NK-92 treated with Interleukin-12 subunit alpha and Interleukin-12 subunit beta, amount 100 ng/mL, for 24 hours (cell line): ENCODE results near the gene UBASH3B.

Source experiments
- DNase-seq: peaks from one replicate; lab custom pipeline; 2025; lab: John Stamatoyannopoulos, UW

Gene UBASH3B

DNA sequence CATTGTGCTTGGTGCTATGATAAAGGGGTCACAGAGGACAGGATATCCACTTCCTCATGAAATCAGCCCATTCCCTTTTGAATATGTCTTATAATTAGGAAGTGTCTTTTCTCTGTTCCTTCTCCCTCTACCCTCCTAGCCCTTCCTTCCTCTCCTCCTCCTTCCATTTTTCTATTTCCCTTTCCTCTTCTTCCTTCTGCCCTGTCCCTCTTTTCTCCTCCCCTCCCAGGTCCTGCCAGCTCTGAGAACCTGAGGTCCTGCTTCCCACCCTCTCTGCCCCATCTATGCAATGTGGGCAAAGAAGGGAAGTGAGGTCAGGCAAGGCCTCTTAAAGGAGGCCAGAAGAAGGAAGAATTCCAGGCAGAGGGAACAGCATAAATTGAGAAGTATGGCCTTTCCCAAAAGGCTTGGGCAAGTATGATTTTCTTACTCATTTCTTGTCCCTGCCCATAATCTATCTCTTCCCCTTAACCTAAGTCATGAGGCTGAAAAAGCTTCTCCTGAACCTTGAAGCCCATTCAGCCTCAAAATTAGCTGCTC, 7.7 kb upstream of the UBASH3B start:
- no peak for DNase-seq

DNA sequence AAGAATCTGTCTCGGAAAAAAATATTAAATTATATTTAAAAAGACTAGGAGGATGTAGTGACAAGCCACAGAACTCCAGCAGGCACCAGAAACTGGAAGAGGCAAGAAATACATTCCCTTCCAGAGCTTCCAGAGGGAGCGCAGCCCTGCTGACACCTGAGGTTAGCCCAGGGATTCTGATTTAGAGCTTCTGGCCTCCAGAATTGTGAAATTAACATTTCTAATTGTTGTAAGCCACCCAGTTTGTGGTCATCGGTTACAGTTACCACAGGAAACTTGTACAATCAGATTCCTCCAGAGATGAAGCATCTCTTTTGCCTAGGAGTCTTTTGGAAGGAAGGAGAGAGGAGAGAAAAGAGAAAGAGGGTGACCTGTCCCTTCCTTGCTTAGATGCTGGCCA, 6.4 kb upstream of the UBASH3B start:
- DNase-seq, result no peak

DNA sequence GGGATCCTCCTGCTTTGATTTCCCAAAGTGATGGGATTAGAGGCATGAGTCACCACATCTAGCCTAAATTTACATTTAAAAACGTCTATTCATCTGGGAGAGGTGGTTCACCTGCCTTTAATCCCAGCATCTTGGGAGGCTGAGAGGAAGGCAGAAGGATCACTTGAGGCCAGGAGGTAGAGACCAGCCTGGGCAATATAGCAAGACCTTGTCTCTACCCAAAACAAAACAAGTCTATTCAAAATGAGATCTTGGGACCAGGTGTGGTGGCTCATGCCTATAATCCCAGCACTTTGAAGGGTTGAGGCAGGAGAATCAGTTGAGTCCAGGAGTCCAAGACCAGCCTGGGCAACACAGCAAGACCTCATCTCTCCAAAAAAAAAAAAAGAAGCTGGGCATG, 4.9 kb upstream of the UBASH3B start:
- DNase-seq, result no peak

DNA sequence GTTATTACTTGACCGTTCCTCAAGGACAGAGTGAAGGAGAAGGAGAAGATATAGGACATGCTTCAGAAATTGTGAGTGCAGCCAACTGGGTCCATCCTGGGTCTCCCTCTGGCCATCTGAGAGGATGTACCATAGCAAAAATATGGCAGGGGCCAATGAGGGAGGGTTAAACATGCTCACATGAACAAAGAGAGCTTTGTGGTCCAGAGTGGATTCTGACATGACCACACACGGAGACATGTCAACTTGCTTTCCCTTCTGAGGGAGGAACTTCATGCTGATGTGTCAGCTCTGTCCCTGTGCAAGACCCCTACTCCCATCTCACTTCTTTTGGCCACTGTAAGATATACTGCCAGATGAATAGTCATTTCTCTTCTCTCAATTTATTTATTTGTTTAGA, 3.0 kb upstream of the UBASH3B start:
- DNase-seq, result no peak

DNA sequence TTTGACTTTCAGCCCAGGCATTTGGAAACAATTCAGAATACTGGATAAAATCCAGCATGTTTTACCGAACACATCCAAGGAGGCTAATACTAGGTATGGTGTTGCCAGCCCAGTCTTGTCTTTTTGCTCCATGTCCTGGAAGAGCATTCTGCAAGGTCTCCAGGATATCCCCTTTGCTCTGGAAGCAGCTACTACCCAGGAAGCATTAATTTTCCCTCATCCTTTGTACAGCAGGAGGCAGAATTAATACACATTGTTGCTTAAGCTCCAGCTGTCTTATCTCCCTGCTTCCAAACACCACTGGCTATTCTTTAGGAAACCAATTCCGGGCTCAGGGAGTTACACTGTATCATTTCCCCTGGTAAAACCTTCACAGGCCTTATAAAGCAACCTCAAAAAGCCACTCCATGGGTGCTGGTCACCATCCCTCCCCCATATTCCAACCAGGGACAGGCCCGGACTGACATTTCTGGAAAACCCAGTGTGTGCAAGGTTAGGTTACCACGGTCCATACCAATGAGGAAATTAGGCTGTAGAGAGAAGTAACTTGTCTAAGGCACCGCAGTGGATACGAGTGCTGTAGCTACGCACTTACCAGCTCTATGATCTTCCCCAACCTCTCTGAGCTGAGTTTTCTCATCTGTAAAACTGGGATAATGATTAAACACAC, 1.5 kb upstream of the UBASH3B start:
- no peak for DNase-seq

DNA sequence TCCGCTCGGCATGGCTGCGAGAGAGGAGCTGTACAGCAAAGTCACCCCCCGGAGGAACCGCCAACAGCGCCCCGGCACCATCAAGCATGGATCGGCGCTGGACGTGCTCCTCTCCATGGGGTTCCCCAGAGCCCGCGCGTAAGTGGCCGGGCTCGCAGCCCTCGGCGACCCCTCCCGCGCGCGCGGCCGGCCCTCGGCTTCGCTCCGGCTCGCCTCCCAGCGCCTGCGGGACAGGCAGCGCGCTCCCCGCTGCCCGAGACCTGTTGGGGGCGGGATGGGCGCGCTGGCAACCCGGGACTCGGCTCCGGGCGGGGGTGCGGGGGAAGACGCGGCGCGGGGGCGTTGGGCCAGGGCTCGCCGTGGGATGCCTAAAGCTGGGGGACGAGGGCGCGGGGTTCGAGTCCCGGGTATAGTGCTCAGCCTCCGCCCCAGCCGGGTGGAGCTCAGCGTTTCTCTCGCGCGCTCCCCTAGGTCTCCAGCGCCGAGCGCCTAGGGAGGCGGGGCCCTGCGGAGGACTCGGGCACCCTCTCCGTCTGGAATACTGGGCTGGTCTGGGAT, 630 bp downstream of the UBASH3B start:
- no peak for DNase-seq

DNA sequence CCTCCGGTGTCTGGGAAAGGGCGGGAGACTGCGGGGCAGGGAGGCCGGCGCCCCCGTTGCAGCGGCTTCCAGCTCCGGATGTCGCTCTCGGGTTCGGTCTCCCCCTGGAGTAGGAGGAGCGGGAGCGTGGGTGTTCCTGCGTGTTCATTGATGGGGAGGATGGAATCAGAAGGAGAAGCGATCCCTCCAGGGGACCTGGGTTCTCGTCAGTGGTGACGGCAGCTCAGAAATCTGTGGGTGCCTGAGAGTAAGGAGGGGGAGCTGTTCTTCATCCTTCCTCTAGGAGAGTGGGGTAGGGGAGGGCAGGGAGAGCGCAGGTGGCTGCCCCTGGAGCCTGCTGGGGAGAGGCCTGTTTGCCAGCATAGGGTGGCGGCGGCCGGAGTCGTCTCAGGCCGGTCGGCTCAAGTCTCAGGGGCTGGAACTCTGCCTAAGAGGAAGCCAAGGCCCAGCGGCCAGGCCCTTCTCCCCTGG, 1.1 kb downstream of the UBASH3B start:
- no peak for DNase-seq

DNA sequence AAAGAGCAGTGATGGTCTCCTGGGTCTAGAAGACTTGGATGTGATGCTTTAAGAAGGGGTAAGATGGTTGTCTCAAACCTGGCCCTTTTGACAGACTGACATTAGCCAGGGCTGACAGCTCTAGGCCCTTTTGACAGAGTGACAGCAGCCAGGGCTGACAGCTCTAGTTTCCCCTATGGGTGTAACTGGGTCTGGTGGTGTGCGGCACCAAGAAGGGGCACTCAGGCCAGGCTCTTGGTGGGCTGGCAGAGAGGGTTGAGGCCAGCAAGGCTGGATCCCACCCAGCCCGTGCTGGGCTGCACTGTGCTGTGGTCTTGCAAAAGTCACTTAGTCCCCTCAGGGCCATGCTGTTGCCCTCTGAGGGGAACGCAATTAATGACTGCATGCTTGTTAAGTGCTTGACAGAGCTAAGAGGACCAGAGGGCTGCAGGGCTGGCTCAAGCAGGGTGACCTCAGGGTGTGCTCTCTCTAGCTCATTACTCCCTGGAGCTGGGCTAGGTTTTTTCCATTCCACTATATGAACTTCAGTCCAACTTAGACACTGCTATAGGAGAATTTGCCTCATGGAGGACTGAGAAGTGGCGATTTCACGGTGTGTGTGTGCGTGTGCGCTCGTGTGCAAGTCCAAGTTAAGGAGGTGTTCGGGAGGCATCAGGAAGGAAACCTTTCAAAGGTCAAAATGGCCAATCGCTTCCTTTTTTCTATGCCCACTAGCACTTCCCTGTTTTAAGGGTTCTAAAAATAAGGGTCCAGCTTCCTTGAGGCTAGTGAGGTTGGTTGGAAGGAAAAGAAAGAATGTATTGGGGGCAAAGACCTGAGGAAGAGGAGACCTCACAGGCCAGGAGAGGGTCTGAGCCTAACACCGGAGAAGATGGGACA, 4.4 kb downstream of the UBASH3B start:
- no peak for DNase-seq

DNA sequence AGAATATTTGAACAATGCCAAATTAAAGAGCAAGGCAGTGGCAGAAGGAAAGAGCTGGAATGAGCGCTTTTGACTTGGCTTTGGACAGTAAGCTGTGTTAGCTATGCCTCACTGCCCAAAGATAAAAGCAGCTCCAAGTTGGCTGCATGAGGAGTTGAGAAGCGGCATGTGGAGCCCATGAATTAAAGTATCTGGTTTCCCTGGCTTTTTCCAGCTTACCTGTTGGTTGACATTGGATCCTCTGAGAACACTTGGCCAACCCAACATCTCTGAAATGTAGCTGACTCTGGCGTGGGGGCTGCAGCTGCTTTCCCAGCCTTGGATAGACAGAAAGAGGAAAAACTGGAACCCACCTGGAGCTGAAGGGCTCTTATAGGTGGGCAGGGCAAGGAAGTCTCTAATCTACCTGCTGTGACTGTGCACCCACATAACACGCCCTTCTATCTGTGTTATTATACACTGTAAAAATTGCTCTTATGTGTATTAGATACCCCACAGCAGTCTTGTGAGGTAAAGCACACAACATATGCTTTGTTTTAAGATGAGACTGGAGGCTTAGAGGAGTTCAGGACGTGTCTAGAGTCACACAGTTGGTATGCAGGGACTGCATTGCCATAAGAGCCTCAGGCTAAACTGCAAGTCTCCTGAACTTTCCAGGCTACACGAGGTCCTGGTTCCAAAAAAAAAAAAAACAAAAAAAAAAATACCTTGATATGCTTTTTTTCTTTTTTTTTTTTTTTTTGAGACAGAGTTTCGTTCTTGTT, 5.8 kb downstream of the UBASH3B start:
- DNase-seq, result no peak

DNA sequence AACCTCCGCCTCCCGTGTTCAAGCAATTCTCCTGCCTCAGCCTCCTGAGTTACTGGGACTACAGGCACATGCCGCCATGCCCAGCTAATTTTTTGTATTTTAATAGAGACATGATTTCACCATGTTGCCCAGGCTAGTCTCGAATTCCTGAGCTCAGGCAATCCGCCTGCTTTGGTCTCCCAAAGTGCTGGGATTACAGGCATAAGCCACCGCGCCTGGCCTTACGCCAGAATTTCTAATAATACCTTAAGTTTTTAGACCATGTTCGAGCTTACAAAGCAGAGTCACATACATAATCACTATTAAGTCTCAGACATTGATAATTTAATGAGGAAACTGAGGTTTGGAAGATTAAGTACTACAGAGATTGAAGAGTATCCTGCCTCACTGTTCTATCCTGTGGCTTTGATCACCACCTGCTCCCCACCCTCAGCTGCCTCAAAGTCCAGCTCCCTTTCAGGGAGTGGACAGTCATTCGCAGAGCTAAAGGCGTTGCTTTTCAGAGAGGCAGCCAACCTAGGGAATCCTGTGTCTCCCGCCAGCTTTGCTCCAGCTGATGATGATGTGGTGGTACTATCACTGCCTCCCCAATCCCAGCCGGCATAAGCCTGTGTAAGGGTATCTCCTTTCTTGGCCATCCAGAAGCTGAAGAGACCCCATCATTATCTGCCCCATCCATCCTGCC, 7.7 kb downstream of the UBASH3B start:
- DNase-seq, result no peak

DNA sequence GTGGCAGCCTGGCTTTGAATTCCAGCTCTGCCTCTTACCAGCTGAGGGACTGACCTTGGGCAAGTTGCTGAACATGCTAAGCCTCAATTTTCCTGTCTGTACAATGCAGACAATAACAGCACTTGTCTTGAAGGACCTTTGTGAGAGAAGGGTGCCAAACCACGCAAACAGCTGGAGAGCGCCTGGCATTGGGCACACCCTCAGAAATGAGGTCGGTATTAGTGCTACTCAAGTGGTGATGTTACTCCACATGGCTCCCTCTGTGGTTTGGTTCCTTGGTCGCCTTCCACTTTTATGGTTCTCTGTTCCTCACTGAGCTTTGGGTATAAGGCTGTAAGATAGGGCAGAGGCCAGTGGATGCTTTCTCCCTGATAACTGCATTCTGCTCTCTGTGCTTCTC, 8.2 kb downstream of the UBASH3B start:
- no peak for DNase-seq

DNA sequence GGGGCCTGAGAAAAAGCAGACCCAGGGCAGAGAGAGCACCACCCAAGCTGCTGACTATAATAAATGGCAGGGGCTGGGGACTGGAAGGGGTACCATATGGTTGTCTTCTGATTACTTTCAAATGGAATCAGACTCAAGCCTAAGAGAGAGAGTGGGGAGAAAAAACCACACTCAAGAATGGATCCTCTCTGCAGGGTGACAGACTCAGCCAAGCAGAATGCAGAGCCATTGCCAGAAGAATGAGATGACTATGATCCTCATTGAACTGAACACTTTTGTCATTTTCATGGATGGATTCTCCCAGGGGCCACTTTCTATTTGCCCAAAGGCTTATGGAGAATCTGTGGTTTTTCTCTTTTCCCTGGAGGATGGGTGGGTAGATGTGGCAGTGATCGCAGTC, 8.7 kb downstream of the UBASH3B start:
- no peak for DNase-seq

DNA sequence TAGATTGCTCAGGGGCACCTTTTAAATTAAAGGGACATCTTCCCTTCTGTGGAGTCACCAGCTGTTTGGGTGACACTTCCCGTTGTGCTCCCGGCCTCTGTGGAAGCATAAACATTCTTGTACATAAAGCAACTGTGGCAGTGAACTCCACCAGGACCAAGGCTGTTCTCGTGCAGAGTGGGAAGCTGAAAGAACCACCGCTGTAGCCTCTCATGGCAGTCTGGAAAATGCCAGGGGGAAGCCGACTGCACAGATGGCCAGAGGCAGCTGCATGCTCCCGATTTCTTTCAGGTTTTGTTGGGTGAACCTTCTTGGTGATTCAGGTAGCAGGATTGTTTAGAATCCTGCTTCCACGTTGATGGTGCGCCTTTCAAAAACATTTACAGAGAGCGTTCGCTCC, 10.3 kb downstream of the UBASH3B start:
- no peak for DNase-seq

DNA sequence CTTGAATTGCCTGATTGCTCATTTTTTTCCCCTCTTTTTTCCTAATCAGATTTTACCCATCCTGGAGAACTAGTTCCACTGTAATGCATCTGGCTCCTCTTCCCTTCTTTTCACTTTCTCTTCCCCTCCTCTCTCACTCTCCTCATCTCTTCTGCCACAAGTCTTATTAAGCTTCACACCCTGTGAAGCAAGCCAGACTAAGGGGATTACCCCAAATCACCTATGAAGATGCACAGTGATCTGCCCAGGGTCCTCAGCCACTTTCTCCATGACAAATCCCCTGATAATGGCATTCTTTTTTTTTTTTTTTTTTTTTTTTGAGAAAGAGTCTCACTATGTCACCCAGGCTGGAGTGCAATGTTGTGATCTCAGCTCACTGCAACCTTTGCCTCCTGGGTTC, 11.2 kb downstream of the UBASH3B start:
- DNase-seq, result no peak

DNA sequence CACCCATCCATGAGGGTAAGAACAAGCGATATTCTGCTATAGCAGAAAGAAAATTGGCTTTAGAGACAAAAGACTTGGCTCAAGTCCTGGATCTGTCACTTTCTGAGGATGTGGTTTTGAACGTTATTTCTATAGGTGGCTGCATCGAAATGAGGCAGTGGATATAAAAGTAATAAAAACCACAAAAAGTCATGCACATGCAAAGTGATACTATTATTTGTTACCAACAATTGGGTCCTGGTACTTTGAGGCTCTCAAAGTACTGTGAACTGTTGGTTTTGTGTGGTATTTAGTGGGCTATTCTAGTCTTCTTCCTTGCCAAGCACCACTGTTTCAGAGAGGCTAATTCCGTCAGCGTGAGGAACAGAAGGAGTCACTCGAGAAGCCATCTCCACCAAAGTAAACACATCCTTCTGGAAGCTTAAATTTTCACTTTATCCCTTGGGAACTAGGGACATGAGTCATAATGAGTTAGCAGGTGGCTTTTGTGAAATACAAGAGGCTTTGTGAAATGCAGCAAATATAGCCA, 13.1 kb downstream of the UBASH3B start:
- no peak for DNase-seq

DNA sequence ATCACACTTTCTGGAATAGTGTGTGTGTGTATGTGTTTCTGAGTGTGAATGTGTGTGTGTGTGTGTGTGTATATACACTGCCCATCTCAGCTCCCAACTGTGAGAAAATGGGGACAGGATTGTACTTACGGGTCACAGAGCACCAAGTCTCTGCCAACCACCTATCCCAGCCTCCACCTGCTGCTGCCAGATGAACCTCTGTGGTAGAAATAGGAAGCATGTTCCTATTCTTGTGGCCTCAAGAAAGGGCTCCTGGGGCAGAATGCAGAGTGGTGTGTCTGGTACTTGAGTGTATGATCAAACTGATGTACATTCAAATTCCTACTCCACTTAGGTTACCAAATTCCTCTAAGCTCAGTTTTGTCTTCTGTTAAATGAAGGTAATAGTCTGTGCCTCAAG, 14.6 kb downstream of the UBASH3B start:
- DNase-seq, result no peak

DNA sequence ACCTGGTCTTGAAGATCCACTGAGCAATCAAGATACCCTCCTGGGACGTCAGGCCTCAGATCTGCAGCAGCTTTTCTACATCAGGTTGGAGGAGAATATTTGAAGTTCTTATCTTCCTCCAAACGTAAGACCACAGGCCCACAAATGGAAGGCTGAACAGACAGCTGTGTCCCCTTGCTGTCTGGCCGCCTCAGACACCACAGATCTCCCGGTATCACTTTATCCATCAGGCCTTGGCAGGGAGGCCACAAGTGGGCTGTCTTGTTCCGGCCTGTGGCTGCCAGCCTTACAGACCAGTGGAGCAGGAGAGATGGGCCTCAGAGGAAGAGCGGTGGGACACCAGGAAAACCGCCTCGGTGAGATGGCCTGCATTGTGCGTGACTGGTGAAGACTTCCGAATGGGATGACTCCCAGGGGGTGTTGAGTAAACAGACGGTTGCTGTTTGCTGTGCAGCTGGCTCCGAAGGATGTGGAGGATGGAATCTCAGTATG, 15.9 kb downstream of the UBASH3B start:
- DNase-seq, result no peak

DNA sequence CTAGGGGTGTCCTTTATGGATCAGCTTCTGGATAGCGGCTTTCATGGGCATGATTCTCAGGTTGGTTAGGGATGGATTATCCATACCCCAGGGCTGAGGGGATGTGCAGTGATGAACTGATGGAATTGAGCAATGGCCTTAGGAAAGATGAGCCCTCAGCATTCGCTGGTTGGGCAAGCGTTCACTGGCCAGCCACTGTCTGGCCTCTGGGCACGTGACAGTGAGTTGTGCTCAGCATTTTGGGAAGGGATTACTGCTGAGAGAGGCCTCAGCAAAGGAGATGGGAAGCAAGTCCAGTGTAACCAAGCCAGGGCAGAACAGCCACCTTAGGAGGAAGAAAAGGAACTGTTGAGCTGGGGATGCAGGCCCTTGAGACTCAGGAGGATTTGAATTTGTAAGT, 17.4 kb downstream of the UBASH3B start:
- no peak for DNase-seq

DNA sequence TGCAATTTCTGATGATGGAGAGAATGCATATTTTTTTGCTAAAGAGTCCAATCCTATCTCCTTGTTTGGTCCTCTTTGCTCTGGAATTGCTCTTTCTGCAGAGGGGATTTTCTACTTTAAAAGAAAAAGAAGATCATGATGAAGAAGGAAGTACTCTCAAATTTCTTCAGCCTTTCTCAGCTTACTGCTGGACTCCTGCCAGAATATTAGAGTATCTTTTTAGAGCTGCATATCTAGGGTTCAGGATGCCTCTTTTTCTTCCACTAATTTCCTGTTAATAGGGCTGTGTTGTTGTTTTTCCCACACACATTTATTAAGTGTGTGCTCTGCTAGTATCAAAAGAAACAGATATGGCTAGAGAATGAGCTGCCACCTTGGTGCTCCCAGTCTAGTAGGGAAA, 18.2 kb downstream of the UBASH3B start:
- no peak for DNase-seq

DNA sequence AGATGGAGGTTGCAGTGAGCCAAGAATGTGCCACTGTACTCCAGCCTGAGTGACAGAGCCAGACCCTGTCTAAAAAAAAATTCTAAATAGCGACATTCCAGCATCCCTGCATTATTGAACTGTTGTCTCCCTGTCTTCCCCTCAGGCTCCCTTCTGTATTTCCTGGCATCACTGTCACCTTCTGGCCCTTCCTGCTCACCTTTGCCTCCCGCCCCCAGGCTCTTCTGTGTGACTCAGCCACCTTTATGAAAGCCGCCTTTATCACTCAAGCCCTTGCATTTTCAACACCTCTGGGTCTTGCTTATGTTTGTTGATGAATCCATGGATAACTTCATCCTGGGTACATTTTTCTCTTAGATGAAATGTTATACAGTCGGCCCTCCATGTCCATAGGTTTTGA, 21.1 kb downstream of the UBASH3B start:
- no peak for DNase-seq

DNA sequence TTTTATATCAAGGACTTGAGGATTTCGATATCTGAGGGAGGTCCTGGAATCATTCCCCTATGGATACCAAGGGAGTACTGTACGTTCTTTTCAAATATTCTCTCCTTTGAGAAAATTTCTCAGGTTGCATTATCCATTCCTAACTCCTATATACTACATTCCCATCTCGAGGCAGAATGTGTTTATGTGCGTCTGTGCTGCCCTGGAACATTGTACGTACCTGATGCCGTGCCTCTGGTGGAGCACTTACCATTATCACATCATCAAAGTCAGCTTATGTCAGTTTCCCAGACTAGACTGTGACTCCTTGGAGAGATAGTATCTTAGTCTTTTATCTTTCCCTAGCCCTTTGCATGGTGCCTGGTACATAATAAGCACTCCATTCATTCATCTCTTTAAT, 21.7 kb downstream of the UBASH3B start:
- DNase-seq, result no peak
